OCI-LY1 (cell line): ENCODE results near the gene SHISAL2A.
A peak's percentile ranks its signal among the peaks of the same experiment; 100 is the strongest.

ENCODE experiments used
- H2AFZ ChIP-seq: fragments of 200-600 bp; sonication (generic), shearing (Covaris generic); 2 replicates; pipeline ENCODE4 v1.6.0; 2014; ENCODE audit warnings: antibody characterized with exemption, mild to moderate bottlenecking, low read length
- H3F3A ChIP-seq: fragments of 200-600 bp; sonication (generic), shearing (Covaris generic); 2 replicates; pipeline ENCODE4 v1.6.0; 2014; ENCODE audit warnings: mild to moderate bottlenecking, antibody characterized with exemption, low read length, moderate library complexity; ENCODE audit not compliant: insufficient read depth
- H3K27ac ChIP-seq: fragments of 200-600 bp; sonication (generic); 2 replicates; pipeline ENCODE4 v1.5.1; 2014; ENCODE audit warnings: low read length, mixed run types, mild to moderate bottlenecking, low read depth; ENCODE audit not compliant: poor library complexity, severe bottlenecking
- H3K27me3 ChIP-seq: fragments of 200-600 bp; sonication (generic); 2 replicates; pipeline ENCODE4 v1.6.0; 2014; ENCODE audit warnings: antibody characterized with exemption, mild to moderate bottlenecking, low read length, moderate library complexity; ENCODE audit not compliant: insufficient read depth
- H3K36me3 ChIP-seq: fragments of 200-600 bp; sonication (generic); 2 replicates; pipeline ENCODE4 v1.6.1; 2014; ENCODE audit warnings: mild to moderate bottlenecking, antibody characterized with exemption, low read length, moderate library complexity, mixed read lengths; ENCODE audit not compliant: insufficient read depth
- H3K4me1 ChIP-seq: fragments of 200-600 bp; sonication (generic); 2 replicates; pipeline ENCODE4 v1.5.1; 2014; ENCODE audit warnings: mild to moderate bottlenecking, low read length, moderate library complexity; ENCODE audit not compliant: insufficient read depth, severe bottlenecking
- H3K4me2 ChIP-seq: fragments of 200-600 bp; sonication (generic), shearing (Covaris generic); 2 replicates; pipeline ENCODE4 v1.6.1; 2014; ENCODE audit warnings: low read length
- H3K4me3 ChIP-seq: fragments of 200-600 bp; sonication (generic); 2 replicates; pipeline ENCODE4 v1.5.1; 2014; ENCODE audit warnings: low read length, low read depth, mild to moderate bottlenecking, mixed read lengths; ENCODE audit not compliant: poor library complexity, severe bottlenecking
- H3K79me2 ChIP-seq: fragments of 200-600 bp; shearing (Covaris generic); 2 replicates; pipeline ENCODE4 v1.6.1; 2016; ENCODE audit warnings: mixed run types, low read length, mixed read lengths; ENCODE audit not compliant: insufficient read depth
- H3K9ac ChIP-seq: fragments of 200-600 bp; sonication (generic), shearing (Covaris generic); 2 replicates; pipeline ENCODE4 v1.6.1; 2014; ENCODE audit warnings: mild to moderate bottlenecking, low read length, mixed read lengths
- H3K9me2 ChIP-seq: fragments of 200-600 bp; sonication (generic), shearing (Covaris generic); 2 replicates; pipeline ENCODE4 v1.6.1; 2014; ENCODE audit warnings: low read depth, mild to moderate bottlenecking, low read length, mixed read lengths
- H3K9me3 ChIP-seq: fragments of 200-600 bp; shearing (Covaris generic); 2 replicates; pipeline ENCODE4 v1.6.1; 2014; ENCODE audit warnings: low read length, mixed read lengths
- H4K20me1 ChIP-seq: fragments of 200-600 bp; sonication (generic), shearing (Covaris generic); 2 replicates; pipeline ENCODE4 v1.6.0; 2016; ENCODE audit warnings: mild to moderate bottlenecking, low read length; ENCODE audit not compliant: insufficient read depth
- EZH2 ChIP-seq: fragments of 200-600 bp; sonication (generic), shearing (Covaris generic); IDR thresholded peaks from 2 replicates; pipeline ENCODE4 v1.8.0; 2017; ENCODE audit warnings: borderline replicate concordance, mixed run types, mild to moderate bottlenecking, antibody characterized with exemption, low read length, moderate library complexity, mixed read lengths
- TF ChIP-seq, protein P1 (sequence below): fragments of 200-600 bp; sonication (generic), shearing (Covaris generic); IDR thresholded peaks from 2 replicates; pipeline ENCODE4 v1.5.1; 2017; ENCODE audit warnings: mild to moderate bottlenecking, antibody characterized with exemption, low read length, moderate library complexity, mixed read lengths

SHISAL2A gene

DNA sequence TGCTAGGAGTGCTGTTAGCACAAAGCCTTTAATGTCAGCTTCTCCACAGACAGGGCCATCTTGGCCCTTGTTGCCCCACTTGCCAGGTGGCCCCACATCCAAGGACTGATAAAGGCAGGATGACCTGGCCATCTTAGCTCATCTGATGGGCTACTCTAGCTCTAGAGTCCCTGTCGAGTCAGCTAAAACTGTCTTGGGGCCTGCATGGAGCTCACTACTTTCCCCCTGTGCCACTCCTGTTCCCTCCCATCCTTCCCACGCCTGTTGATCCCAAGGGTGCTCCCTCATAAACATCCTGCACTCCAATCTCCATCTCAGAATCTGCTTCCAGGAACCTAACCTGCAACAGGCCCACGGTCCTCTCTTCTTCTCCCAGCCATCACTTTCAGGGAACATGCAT lies 31.4 kb upstream of the SHISAL2A start:
- peaks cover under 1% of the 10 kb centered on the region; the same call in 1 of the 2 replicates for H3K36me3 ChIP-seq
- H4K20me1 ChIP-seq, result no peaks in the 10 kb centered on the region
- peak overlapping the region; percentile 65 for H3K4me3 ChIP-seq
- H3K4me2 ChIP-seq, result peak overlapping the region; percentile 77
- no peak overlapping the region for H3K27ac ChIP-seq
- H2AFZ ChIP-seq, result no peak overlapping the region
- H3K9me2 ChIP-seq, result no peaks in the 10 kb centered on the region
- no peaks in the 10 kb centered on the region for H3K79me2 ChIP-seq
- H3K27me3 ChIP-seq, result no peaks in the 10 kb centered on the region
- H3K4me1 ChIP-seq, result peaks cover 42% of the 10 kb centered on the region
- H3K9me3 ChIP-seq, result no peaks in the 10 kb centered on the region
- H3F3A ChIP-seq, result no peaks in the 10 kb centered on the region
- H3K9ac ChIP-seq, result peak overlapping the region; percentile 73; the same call in 1 of the 2 replicates
- TF ChIP-seq EZH2, result no peak
- TF ChIP-seq, protein P1, sequence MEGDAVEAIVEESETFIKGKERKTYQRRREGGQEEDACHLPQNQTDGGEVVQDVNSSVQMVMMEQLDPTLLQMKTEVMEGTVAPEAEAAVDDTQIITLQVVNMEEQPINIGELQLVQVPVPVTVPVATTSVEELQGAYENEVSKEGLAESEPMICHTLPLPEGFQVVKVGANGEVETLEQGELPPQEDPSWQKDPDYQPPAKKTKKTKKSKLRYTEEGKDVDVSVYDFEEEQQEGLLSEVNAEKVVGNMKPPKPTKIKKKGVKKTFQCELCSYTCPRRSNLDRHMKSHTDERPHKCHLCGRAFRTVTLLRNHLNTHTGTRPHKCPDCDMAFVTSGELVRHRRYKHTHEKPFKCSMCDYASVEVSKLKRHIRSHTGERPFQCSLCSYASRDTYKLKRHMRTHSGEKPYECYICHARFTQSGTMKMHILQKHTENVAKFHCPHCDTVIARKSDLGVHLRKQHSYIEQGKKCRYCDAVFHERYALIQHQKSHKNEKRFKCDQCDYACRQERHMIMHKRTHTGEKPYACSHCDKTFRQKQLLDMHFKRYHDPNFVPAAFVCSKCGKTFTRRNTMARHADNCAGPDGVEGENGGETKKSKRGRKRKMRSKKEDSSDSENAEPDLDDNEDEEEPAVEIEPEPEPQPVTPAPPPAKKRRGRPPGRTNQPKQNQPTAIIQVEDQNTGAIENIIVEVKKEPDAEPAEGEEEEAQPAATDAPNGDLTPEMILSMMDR, result no peak

DNA sequence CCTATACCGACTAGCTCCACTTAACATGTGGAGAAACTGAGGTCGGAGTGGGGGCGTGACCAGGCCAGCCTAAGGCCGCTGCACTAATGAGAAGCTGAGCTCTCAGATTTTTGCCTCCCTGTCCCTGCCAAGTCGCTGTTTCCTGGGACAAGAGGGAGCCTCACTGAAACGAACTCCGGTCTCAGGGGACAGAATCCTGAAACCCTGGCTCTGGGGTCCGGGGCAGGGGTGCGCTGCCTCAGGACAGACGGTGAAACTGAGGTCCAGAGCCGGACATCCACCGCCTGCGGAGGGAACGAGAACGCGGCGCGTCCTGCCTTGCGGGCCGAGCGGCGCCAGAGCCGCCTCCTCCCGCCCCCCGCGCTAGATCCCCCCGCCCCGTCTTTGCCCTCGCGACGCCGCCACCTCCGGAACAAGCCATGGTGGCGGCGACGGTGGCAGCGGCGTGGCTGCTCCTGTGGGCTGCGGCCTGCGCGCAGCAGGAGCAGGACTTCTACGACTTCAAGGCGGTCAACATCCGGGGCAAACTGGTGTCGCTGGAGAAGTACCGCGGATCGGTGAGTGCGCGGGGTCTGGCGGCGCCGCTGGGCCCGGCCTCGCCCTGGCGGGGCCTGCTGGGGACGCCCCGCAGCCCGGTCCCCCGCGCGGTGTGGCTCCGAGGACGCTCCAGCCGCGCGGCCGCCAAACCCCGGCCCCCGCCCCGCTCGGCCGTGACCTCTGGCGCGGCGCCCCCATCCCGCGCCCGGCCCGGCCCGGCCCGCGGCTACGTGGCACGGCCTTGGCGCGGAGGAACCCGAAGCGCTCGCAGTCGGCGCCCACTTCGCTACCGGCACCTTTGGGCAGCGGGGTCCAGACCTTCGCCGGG lies 30.7 kb upstream of the SHISAL2A start, which contains the start of gene GPX7:
TSS of gene GPX7 (plus strand) at position 381 of the 865 bp plus-strand sequence. CDS start at position 420, 39 bp downstream.
- Histone ChIP-seq H3F3A (no peaks in the 10 kb centered on the region), H3K4me3 (peak within 1 kb of the TSS; percentile 65), H4K20me1 (no peaks in the 10 kb centered on the region), H3K9me2 (no peaks in the 10 kb centered on the region), H3K36me3 (peaks cover 8% of the 10 kb centered on the region; the same call in 1 of the 2 replicates), H3K9me3 (no peaks in the 10 kb centered on the region), H3K27me3 (no peaks in the 10 kb centered on the region), H3K79me2 (no peaks in the 10 kb centered on the region), H3K4me2 (peak within 1 kb of the TSS; percentile 77), H2AFZ (peak within 1 kb of the TSS; percentile 67), H3K4me1 (peaks cover 42% of the 10 kb centered on the region), H3K9ac (peak within 1 kb of the TSS; percentile 73), H3K27ac (peak within 1 kb of the TSS; percentile 55)
- TF ChIP-seq EZH2, result no peak
- TF ChIP-seq, protein P1, result no peak

DNA sequence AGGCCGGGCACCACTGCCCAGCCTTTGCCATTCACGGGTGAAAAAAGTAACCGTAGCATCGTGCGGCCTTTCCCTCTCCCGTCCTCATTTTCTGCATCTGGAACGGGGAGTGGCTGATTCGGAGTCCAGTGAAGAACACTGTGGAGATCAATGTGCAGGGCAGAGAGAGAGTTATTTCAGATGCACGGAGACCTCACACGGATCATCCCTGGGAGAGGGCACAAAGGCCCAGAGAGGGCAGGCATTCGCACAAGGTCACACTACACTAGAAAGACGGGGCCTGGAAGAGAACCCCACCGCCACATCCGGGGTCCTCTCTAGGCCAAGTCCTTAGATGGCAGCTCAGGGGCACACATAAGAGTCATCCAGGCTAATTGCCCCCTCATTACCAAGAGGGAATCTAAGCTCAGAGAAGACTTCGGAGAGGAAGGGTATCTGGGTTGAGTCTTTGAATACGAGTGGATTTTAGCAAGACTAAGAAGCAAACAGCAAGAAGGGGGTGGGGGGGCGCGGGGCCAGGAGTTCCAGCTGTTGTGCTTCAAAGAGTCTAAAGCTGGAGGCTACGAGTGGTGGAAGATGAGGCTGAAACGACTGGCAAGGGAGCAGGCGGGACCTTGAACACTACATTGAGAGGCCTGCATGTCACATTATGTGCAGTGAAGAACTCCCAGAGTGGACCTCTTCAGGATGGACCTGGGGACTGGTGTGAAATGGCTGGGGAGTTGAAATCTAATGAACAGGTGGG lies 29.9 kb upstream of the SHISAL2A start:
- peak overlapping the region; percentile 55 for H3K27ac ChIP-seq
- H3F3A ChIP-seq, result no peaks in the 10 kb centered on the region
- no peaks in the 10 kb centered on the region for H3K27me3 ChIP-seq
- H3K9me3 ChIP-seq, result no peaks in the 10 kb centered on the region
- peak overlapping the region; percentile 77 for H3K4me2 ChIP-seq
- H3K4me1 ChIP-seq, result peaks cover 42% of the 10 kb centered on the region
- no peaks in the 10 kb centered on the region for H3K9me2 ChIP-seq
- H3K79me2 ChIP-seq, result no peaks in the 10 kb centered on the region
- peak overlapping the region; percentile 65 for H3K4me3 ChIP-seq
- H3K36me3 ChIP-seq, result peaks cover 13% of the 10 kb centered on the region; the same call in 1 of the 2 replicates
- peak overlapping the region; percentile 73 for H3K9ac ChIP-seq
- H4K20me1 ChIP-seq, result no peaks in the 10 kb centered on the region
- no peak for TF ChIP-seq EZH2
- no peak overlapping the region for H2AFZ ChIP-seq
